Smooth muscle cell (in vitro differentiated cells): ENCODE data around the gene PCBD1. TPM values are rescaled to one million over a fixed set of nuclear protein-coding genes. Genes with fewer than 3 reads are reported as not detected.

Source experiments
- DNase-seq: peaks from one replicate; lab custom pipeline; 2025; ENCODE audit not compliant: unreplicated experiment; lab: John Stamatoyannopoulos, UW
- H2AFZ ChIP-seq: fragments of 200-600 bp; sonication (generic); 2 replicates; pipeline ENCODE4 v1.6.0; 2016; ENCODE audit warnings: antibody characterized with exemption, low read depth, mild to moderate bottlenecking
- H3F3A ChIP-seq: fragments of 200-600 bp; sonication (generic); 2 replicates; pipeline ENCODE4 v1.6.0; 2017; ENCODE audit warnings: antibody characterized with exemption, low read depth
- H3K27ac ChIP-seq: fragments of 200-600 bp; sonication (generic); 2 replicates; pipeline ENCODE4 v1.5.1; 2016; ENCODE audit warnings: low read depth, mild to moderate bottlenecking
- H3K27me3 ChIP-seq: fragments of 200-600 bp; sonication (generic); 2 replicates; pipeline ENCODE4 v1.6.1; 2016; ENCODE audit warnings: low read depth, mild to moderate bottlenecking
- H3K36me3 ChIP-seq: fragments of 200-600 bp; sonication (generic); 2 replicates; pipeline ENCODE4 v1.5.1; 2016; ENCODE audit warnings: low read depth
- H3K4me1 ChIP-seq: fragments of 200-600 bp; sonication (generic); 2 replicates; pipeline ENCODE4 v1.5.1; 2016; ENCODE audit warnings: low read depth
- H3K4me2 ChIP-seq: fragments of 200-600 bp; sonication (generic); 2 replicates; pipeline ENCODE4 v1.6.0; 2016; ENCODE audit warnings: mild to moderate bottlenecking
- H3K4me3 ChIP-seq: fragments of 200-600 bp; sonication (generic); 2 replicates; pipeline ENCODE4 v1.5.1; 2016; ENCODE audit warnings: mild to moderate bottlenecking
- H3K79me2 ChIP-seq: fragments of 200-600 bp; sonication (generic); 2 replicates; pipeline ENCODE4 v1.6.0; 2016; ENCODE audit warnings: low read depth, mild to moderate bottlenecking
- H3K9ac ChIP-seq: fragments of 200-600 bp; sonication (generic); 2 replicates; pipeline ENCODE4 v1.6.0; 2016; ENCODE audit warnings: low read depth
- H3K9me3 ChIP-seq: fragments of 200-600 bp; sonication (generic); replicated peaks from 2 replicates; pipeline ENCODE4 v1.5.1; 2016; ENCODE audit warnings: low read depth
- H4K20me1 ChIP-seq: fragments of 200-600 bp; sonication (generic); 2 replicates; pipeline ENCODE4 v1.6.0; 2016; ENCODE audit warnings: low read depth
- CTCF ChIP-seq: fragments of 200-600 bp; sonication (generic); IDR thresholded peaks from 2 replicates; pipeline ENCODE4 v1.5.1; 2017; ENCODE audit warnings: borderline replicate concordance, mild to moderate bottlenecking, antibody characterized with exemption; ENCODE audit not compliant: insufficient read depth, poor library complexity, severe bottlenecking
- WGBS: methylation state at CpG from one replicate; pipeline ENCODE4 v1.1.7; 2016; ENCODE audit warnings: low lambda C conversion rate; 5-methylcytosine and 5-hydroxymethylcytosine counted together
- polyA plus RNA-seq: library from polyadenylated mRNA; unstranded; fragments of >200 nt; fragmentation: Nextera tagmentation; extraction: Ambion mirVana; gene quantifications from 2 replicates; pipeline ENCODE4 v1.2.1, GENCODE V29; 2016
- total RNA-seq: library from RNA; depleted of rRNA; stranded (reverse); fragments of >200 nt; gene quantifications from 2 replicates; pipeline ENCODE4 v1.2.3, GENCODE V29; 2014

Gene PCBD1
- total and polyA plus RNA-seq, 2 experiments from 2014 or later: 34.7 TPM

- Histone ChIP-seq H3K27ac (no peak overlapping the region), H3F3A (peaks cover 10% of the 10 kb centered on the region), H3K36me3 (peaks cover 8% of the 10 kb centered on the region), H3K4me3 (no peak overlapping the region), H2AFZ (no peak overlapping the region), H3K4me2 (no peak overlapping the region), H3K4me1 (peaks cover 5% of the 10 kb centered on the region), H3K9ac (no peak overlapping the region), H3K9me3 (no peaks in the 10 kb centered on the region), H4K20me1 (no peaks in the 10 kb centered on the region), H3K27me3 (no peaks in the 10 kb centered on the region), H3K79me2 (peaks cover 4% of the 10 kb centered on the region)
- no peak for TF ChIP-seq CTCF
- WGBS: 95% methylated on average over 5 of the region's 5 CpGs
- DNase-seq: no peak
Observed at GRCh38 chr10:70851597-70852475, 36.5 kb downstream of the PCBD1 start.

GRCh38 chr10:70850097-70850496 lies 38.3 kb downstream of the PCBD1 start:
- peaks cover 16% of the 10 kb centered on the region for H3K4me1 ChIP-seq
- peaks cover 16% of the 10 kb centered on the region for H3F3A ChIP-seq
- no peak for DNase-seq
- peak overlapping the region; percentile 83 for H3K27ac ChIP-seq
- no peak overlapping the region for H3K4me3 ChIP-seq
- H3K36me3 ChIP-seq: peaks cover 6% of the 10 kb centered on the region
- no peak for TF ChIP-seq CTCF
- WGBS: 86% methylated on average over 3 of the region's 3 CpGs
- H3K79me2 ChIP-seq: peaks cover 5% of the 10 kb centered on the region
- H3K9ac ChIP-seq: no peak overlapping the region
- H3K27me3 ChIP-seq: no peaks in the 10 kb centered on the region
- no peak overlapping the region for H2AFZ ChIP-seq
- H4K20me1 ChIP-seq: no peaks in the 10 kb centered on the region
- peak overlapping the region; percentile 52 for H3K4me2 ChIP-seq
- no peaks in the 10 kb centered on the region for H3K9me3 ChIP-seq

GRCh38 chr10:70849582-70850016 lies 38.8 kb downstream of the PCBD1 start:
- Histone ChIP-seq H3K4me2 (peak overlapping the region; percentile 52), H3K9ac (peak overlapping the region; percentile 33), H3K27ac (peak overlapping the region; percentile 83)

More at GRCh38 chr10:70849582-70850016, 38.8 kb downstream of the PCBD1 start:
- H3K4me3 ChIP-seq: no peak overlapping the region
- WGBS: 28% methylated on average over 2 of the region's 2 CpGs
- DNase-seq: no peak
- H3K27me3 ChIP-seq: no peaks in the 10 kb centered on the region
- TF ChIP-seq CTCF: no peak
- H3K9me3 ChIP-seq: no peaks in the 10 kb centered on the region
- peaks cover 16% of the 10 kb centered on the region for H3K4me1 ChIP-seq
- no peaks in the 10 kb centered on the region for H4K20me1 ChIP-seq
- H3F3A ChIP-seq: peaks cover 19% of the 10 kb centered on the region
- H3K79me2 ChIP-seq: peaks cover 10% of the 10 kb centered on the region
- H3K36me3 ChIP-seq: peaks cover 6% of the 10 kb centered on the region
- no peak overlapping the region for H2AFZ ChIP-seq
